CD4-positive, alpha-beta T cell treated with Interleukin-17A for 1 hour (primary cell): ENCODE data around the gene OSBPL10.

Source experiments
- DNase-seq: peaks from one replicate; pipeline ENCODE4 v3.0.0-alpha.2; 2020

The OSBPL10 gene

GRCh38 chr3:31766669-31767068 is 214.4 kb downstream of the OSBPL10 start:
- DNase-seq: no peak

- no peak for DNase-seq
Observed at GRCh38 chr3:31765871-31766270, 215.2 kb downstream of the OSBPL10 start.

- DNase-seq: no peak
Observed at GRCh38 chr3:31763731-31764130, 217.3 kb downstream of the OSBPL10 start.

GRCh38 chr3:31762888-31763351 is 218.1 kb downstream of the OSBPL10 start:
- DNase-seq: no peak

GRCh38 chr3:31762097-31762764 is 218.8 kb downstream of the OSBPL10 start:
- no peak for DNase-seq

- no peak for DNase-seq
Observed at GRCh38 chr3:31760654-31761053, 220.4 kb downstream of the OSBPL10 start.

GRCh38 chr3:31758322-31758965 is 222.6 kb downstream of the OSBPL10 start:
- DNase-seq: no peak

- no peak for DNase-seq
Observed at GRCh38 chr3:31755926-31756658, 225.0 kb downstream of the OSBPL10 start.

- DNase-seq: no peak
Observed at GRCh38 chr3:31754575-31755278, 226.3 kb downstream of the OSBPL10 start.

- DNase-seq: no peak
Observed at GRCh38 chr3:31753050-31753425, 228.0 kb downstream of the OSBPL10 start.

- DNase-seq: no peak
Observed at GRCh38 chr3:31752305-31753049, 228.6 kb downstream of the OSBPL10 start.

GRCh38 chr3:31750341-31750740 is 230.7 kb downstream of the OSBPL10 start:
- no peak for DNase-seq

- DNase-seq: no peak
Observed at GRCh38 chr3:31748933-31749295, 232.1 kb downstream of the OSBPL10 start.

GRCh38 chr3:31748281-31748932 is 232.7 kb downstream of the OSBPL10 start:
- no peak for DNase-seq

- DNase-seq: no peak
Observed at GRCh38 chr3:31747785-31748184, 233.3 kb downstream of the OSBPL10 start.

- DNase-seq: no peak
Observed at GRCh38 chr3:31744913-31745312, 236.1 kb downstream of the OSBPL10 start.

GRCh38 chr3:31743331-31744089 is 237.6 kb downstream of the OSBPL10 start:
- DNase-seq: no peak

GRCh38 chr3:31740397-31740796 is 240.7 kb downstream of the OSBPL10 start:
- no peak for DNase-seq

GRCh38 chr3:31738412-31738811 is 242.7 kb downstream of the OSBPL10 start:
- DNase-seq: no peak

- DNase-seq: no peak
Observed at GRCh38 chr3:31735667-31736066, 245.4 kb downstream of the OSBPL10 start.

GRCh38 chr3:31733234-31733667 is 247.8 kb downstream of the OSBPL10 start:
- no peak for DNase-seq
